Keratinocyte (primary cell): ENCODE data around the gene MAD1L1.

ENCODE experiments used
- CTCF ChIP-seq, 3 experiments: IDR thresholded peaks in 1 of 3; conservative IDR thresholded peaks in 1 of 3; optimal IDR thresholded peaks in 1 of 3; 2 replicates in 2 of 3; 3 replicates in 1 of 3; pipeline versions ENCODE3 to v1.5.1; 2011; ENCODE audit warnings: low read length in 3 of 3, mild to moderate bottlenecking in 3 of 3, moderate library complexity in 2 of 3, control low read depth in 1 of 3, inconsistent platforms in 1 of 3; ENCODE audit not compliant: insufficient read depth in 2 of 3; ENCODE audit errors: extremely low read depth in 1 of 3
- EZH2 ChIP-seq: IDR thresholded peaks from one replicate; pipeline ENCODE4 v1.6.1; 2012; ENCODE audit warnings: inconsistent platforms, mild to moderate bottlenecking, low read length, moderate library complexity

GRCh38 chr7:1815051-1815481 is 417.7 kb downstream of the MAD1L1 start:
- no peak for TF ChIP-seq CTCF (optimal IDR thresholded peaks at IDR 0.05 in 1 of 3, IDR thresholded peaks at IDR 0.05 in 1 of 3, conservative IDR thresholded peaks at IDR 0.05 in 1 of 3; ENCODE audit: extremely low read depth in 1 of 3, insufficient read depth in 2 of 3, low read length in 3 of 3)
- no peak for TF ChIP-seq EZH2
